Urothelium cell line (cell line): ENCODE measurements around the gene NAA20.
A peak's percentile ranks its signal among the peaks of the same experiment; 100 is the strongest.

ENCODE experiments used
- DNase-seq: peaks from one replicate; pipeline ENCODE4 v3.0.0; 2011; ENCODE audit warnings: low spot score, mixed read lengths
- FAIRE-seq: peaks from 2 replicates; lab custom pipeline; 2011; peaks lifted over from hg19 to GRCh38; lab: Jason Lieb, UNC

Gene NAA20

GRCh38 chr20:20014659-20015058 is 2.5 kb upstream of the NAA20 start:
- DNase-seq (no peak), FAIRE-seq (no peak)

- FAIRE-seq (no peak), DNase-seq (no peak)
These were observed 653 bp downstream of the NAA20 start for GRCh38 chr20:20017844-20018185.

GRCh38 chr20:20018366-20018765 is 1.2 kb downstream of the NAA20 start:
- DNase-seq (no peak), FAIRE-seq (no peak)

GRCh38 chr20:20019123-20019522 is 2.0 kb downstream of the NAA20 start:
- DNase-seq, result no peak
- no peak for FAIRE-seq

GRCh38 chr20:20020908-20021307 is 3.7 kb downstream of the NAA20 start:
- FAIRE-seq (no peak), DNase-seq (no peak)

- no peak for FAIRE-seq
- DNase-seq, result no peak
These were observed 4.7 kb downstream of the NAA20 start for GRCh38 chr20:20021835-20022234.

- no peak for DNase-seq
- no peak for FAIRE-seq
These were observed 5.3 kb downstream of the NAA20 start for GRCh38 chr20:20022498-20022897.

- no peak for DNase-seq
- no peak for FAIRE-seq
These were observed 6.2 kb downstream of the NAA20 start for GRCh38 chr20:20023395-20023794.

- no peak for FAIRE-seq
These were observed 7.8 kb downstream of the NAA20 start for GRCh38 chr20:20024942-20025341.

GRCh38 chr20:20027284-20027683 is 10.1 kb downstream of the NAA20 start:
- DNase-seq (no peak), FAIRE-seq (no peak)

More at GRCh38 chr20:20024942-20025341, 7.8 kb downstream of the NAA20 start:
- DNase-seq, result no peak

GRCh38 chr20:20031790-20032189 is 14.6 kb downstream of the NAA20 start:
- FAIRE-seq, result no peak
- DNase-seq, result no peak

GRCh38 chr20:20034486-20034885 is 17.3 kb downstream of the NAA20 start:
- no peak for FAIRE-seq
- no peak for DNase-seq

GRCh38 chr20:20036756-20037155 is 19.6 kb downstream of the NAA20 start:
- DNase-seq, result no peak
- no peak for FAIRE-seq

- peak; percentile 6 for DNase-seq
These were observed 20.8 kb downstream of the NAA20 start for GRCh38 chr20:20037960-20038359.

GRCh38 chr20:20038586-20038985 is 21.4 kb downstream of the NAA20 start:
- no peak for DNase-seq
- no peak for FAIRE-seq

More at GRCh38 chr20:20037960-20038359, 20.8 kb downstream of the NAA20 start:
- FAIRE-seq, result no peak

GRCh38 chr20:20039752-20040387 is 22.7 kb downstream of the NAA20 start:
- FAIRE-seq, result no peak

GRCh38 chr20:20051767-20052073 is 34.6 kb downstream of the NAA20 start:
- FAIRE-seq, result no peak
- DNase-seq, result no peak

More at GRCh38 chr20:20039752-20040387, 22.7 kb downstream of the NAA20 start:
- DNase-seq, result no peak

- DNase-seq, result peak; percentile 93
- peak; percentile 99 for FAIRE-seq
These were observed 35.2 kb downstream of the NAA20 start, which contains the start of the genes CFAP61 and CRNKL1 for GRCh38 chr20:20052074-20052970. Gene CFAP61 (plus strand): TSS chr20:20052532. CDS start chr20:20056654, 4,122 bp downstream. Gene CRNKL1 (minus strand): TSS chr20:20052466. CDS start chr20:20052342, 124 bp downstream.

- no peak for DNase-seq
- no peak for FAIRE-seq
These were observed 43.3 kb downstream of the NAA20 start for GRCh38 chr20:20060234-20060998.

- FAIRE-seq, result no peak
These were observed 47.0 kb downstream of the NAA20 start for GRCh38 chr20:20063941-20064702.

GRCh38 chr20:20065361-20065760 is 48.2 kb downstream of the NAA20 start:
- DNase-seq, result no peak
- no peak for FAIRE-seq

More at GRCh38 chr20:20063941-20064702, 47.0 kb downstream of the NAA20 start:
- no peak for DNase-seq
